Measurements from ENCODE around the gene TP73.

The TP73 gene

DNA sequence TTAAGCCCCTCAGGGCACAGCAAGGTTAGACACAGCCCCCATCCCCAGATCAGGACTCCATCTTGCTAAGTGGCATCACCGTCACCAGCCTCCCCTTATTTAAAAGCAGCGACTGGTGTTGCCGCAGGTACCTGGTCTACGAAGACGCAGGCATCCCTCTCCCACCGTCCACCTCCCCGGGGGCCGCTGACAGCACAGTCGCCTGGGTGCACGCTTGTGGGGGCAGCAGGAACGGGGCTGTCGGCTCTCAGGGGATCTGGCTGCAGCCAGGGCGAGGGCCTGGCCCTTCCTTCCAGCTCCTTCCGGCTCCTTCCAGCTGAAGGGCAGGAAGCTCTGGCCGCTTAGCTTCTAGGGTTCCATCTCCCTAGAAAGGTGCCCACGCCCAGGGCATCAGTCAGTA lies 82.3 kb downstream of the TP73 start:
- no peak for DNase-seq (ENCODE audit: low read depth, low spot score)
- H3K4me3 ChIP-seq (ENCODE audit: low read depth, low read length): no peak overlapping the region
- in situ Hi-C loops (cut with HindIII; ENCODE audit: low sequenced_read_pairs): no loop called here
- TF ChIP-seq, protein P1, sequence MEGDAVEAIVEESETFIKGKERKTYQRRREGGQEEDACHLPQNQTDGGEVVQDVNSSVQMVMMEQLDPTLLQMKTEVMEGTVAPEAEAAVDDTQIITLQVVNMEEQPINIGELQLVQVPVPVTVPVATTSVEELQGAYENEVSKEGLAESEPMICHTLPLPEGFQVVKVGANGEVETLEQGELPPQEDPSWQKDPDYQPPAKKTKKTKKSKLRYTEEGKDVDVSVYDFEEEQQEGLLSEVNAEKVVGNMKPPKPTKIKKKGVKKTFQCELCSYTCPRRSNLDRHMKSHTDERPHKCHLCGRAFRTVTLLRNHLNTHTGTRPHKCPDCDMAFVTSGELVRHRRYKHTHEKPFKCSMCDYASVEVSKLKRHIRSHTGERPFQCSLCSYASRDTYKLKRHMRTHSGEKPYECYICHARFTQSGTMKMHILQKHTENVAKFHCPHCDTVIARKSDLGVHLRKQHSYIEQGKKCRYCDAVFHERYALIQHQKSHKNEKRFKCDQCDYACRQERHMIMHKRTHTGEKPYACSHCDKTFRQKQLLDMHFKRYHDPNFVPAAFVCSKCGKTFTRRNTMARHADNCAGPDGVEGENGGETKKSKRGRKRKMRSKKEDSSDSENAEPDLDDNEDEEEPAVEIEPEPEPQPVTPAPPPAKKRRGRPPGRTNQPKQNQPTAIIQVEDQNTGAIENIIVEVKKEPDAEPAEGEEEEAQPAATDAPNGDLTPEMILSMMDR (IDR thresholded peaks at IDR 0.05; ENCODE audit: low read depth, low read length): no peak

DNA sequence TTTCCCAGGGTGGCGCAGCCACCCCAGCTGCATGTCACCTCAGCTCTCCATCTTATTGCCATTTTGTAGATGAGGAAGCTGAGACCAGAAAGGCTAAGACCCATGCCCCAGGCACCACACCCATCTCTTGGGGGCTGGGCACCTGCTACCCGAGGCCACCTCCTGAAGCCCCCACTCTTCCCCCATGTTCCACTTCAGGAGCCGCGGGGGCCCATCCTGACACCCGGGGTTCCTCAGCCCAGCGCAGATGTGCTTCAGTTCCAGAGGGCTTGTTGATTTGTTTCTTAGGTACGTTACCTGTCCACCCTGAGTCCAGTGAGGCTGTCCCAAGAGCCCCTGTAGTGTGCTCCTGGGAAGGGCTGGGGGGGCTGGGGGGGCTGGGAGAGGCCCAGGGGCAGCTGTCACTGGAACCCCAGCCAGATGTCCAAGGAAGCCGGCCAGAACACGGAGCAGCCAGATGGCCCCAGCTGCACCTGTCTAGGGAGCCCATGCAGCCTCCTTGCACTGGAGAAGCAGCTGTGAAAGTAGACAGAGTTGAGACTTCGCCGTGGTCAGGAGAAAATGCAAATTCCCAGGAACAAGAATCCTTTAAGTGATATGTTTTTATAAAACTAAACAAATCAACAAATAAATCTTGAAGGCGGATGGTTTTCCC lies 82.8 kb downstream of the TP73 start:
- no peak for DNase-seq (ENCODE audit: low read depth, low spot score)
- no peak overlapping the region for H3K4me3 ChIP-seq (ENCODE audit: low read depth, low read length)
- TF ChIP-seq, protein P1 (IDR thresholded peaks at IDR 0.05; ENCODE audit: low read depth, low read length): no peak
- in situ Hi-C loops (cut with HindIII; ENCODE audit: low sequenced_read_pairs): no loop called here

DNA sequence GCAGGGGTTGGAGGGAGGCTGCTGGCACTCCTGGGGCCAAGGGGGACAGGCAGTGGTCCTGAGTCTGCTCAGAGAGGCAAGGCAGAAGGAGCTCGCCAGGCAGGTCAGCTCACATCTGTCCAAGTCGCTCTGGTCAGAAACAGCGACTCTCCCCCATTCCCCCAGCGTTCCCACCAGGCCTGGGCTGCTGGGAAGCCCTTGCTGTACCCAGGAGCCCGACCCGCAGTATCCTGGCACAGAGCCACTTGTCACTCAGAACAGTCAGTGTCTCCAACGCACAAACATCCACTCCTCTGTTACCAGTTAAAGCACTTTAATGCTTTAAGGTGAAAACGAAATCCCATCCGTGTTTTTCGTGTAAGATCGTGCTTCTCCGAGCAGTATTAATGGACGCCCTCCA lies 83.4 kb downstream of the TP73 start:
- H3K4me3 ChIP-seq (ENCODE audit: low read depth, low read length): no peak overlapping the region
- in situ Hi-C loops (cut with HindIII; ENCODE audit: low sequenced_read_pairs): no loop called here
- TF ChIP-seq, protein P1 (IDR thresholded peaks at IDR 0.05; ENCODE audit: low read depth, low read length): no peak
- DNase-seq (ENCODE audit: low read depth, low spot score): no peak

DNA sequence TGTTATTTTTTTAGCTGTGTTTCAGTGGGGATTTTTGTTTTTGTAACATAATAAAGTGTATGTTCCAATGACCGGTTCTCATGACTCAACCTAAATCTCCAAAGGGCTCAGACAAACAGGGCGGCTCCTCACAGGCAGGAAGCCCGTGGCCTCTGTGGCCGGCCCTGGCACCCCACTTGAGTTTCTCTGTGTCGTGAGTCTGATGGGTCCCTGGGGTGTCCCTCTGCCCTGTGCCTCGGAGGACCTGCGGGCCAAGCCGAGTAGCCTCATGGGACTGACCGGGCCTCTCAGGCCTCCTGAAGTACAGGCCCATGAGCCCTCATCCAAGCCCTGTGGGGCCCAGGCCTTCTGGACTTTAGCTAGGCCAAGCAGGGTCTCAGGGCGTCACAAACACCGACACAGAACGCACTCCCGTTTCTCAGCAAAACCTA lies 83.8 kb downstream of the TP73 start:
- no peak for DNase-seq (ENCODE audit: low read depth, low spot score)
- TF ChIP-seq, protein P1 (IDR thresholded peaks at IDR 0.05; ENCODE audit: low read depth, low read length): no peak
- H3K4me3 ChIP-seq (ENCODE audit: low read depth, low read length): no peak overlapping the region
- in situ Hi-C loops (cut with HindIII; ENCODE audit: low sequenced_read_pairs): no loop called here

DNA sequence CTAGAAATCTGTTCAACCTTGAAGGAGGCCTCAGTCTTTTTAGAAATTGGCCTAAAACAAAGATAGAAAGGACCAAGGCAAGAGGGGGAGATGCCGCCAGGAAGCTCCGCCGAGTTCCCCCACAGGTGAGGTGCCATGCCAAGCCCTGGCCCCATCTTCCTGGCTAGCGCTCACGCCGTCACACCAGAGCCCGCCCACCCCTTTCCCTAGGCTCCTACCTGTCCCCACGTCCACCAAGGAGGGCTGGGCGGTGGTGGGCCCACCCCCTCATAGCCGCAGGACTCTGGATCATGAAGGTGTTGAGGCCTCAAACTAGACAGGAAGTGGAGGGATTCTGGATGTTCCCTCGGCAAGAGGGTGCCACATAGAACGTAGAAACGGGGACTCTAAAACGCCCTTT lies 84.4 kb downstream of the TP73 start:
- in situ Hi-C loops (cut with HindIII; ENCODE audit: low sequenced_read_pairs): no loop called here
- DNase-seq (ENCODE audit: low read depth, low spot score): no peak
- no peak overlapping the region for H3K4me3 ChIP-seq (ENCODE audit: low read depth, low read length)
- TF ChIP-seq, protein P1 (IDR thresholded peaks at IDR 0.05; ENCODE audit: low read depth, low read length): no peak

DNA sequence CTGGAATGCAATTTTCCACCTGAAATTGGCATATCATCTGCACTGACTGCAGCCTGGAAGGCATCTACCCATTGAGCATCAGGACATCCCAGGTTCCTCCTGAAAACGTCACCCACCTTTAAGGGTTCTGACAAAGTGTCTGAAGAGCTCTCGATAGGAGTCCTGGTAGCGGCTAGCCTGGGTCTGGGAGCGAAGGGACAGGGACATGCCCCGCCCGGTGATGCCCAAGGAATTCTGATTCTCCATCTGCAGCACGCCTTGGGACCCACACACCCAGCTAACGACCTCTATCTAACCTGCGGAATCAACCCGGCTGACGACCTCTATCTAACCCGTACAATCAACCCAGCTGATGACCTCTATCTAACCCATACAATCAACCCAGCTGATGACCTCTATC lies 86.6 kb downstream of the TP73 start:
- no peak for DNase-seq (ENCODE audit: low read depth, low spot score)
- TF ChIP-seq, protein P1 (IDR thresholded peaks at IDR 0.05; ENCODE audit: low read depth, low read length): no peak
- H3K4me3 ChIP-seq (ENCODE audit: low read depth, low read length): no peak overlapping the region
- in situ Hi-C loops (cut with HindIII; ENCODE audit: low sequenced_read_pairs): no loop called here
